ENCODE measurements around the gene BLVRB. TPM values are rescaled to one million over a fixed set of nuclear protein-coding genes. Genes with fewer than 3 reads are reported as not detected.
A peak's percentile ranks its signal among the peaks of the same experiment; 100 is the strongest.

Gene BLVRB
- total and polyA plus RNA-seq, 9 of the 15 experiments (the other 6 are each of a cell fraction or from before 2014, with no cell fraction given) = 81.1 to 749 (median 331) TPM

DNA sequence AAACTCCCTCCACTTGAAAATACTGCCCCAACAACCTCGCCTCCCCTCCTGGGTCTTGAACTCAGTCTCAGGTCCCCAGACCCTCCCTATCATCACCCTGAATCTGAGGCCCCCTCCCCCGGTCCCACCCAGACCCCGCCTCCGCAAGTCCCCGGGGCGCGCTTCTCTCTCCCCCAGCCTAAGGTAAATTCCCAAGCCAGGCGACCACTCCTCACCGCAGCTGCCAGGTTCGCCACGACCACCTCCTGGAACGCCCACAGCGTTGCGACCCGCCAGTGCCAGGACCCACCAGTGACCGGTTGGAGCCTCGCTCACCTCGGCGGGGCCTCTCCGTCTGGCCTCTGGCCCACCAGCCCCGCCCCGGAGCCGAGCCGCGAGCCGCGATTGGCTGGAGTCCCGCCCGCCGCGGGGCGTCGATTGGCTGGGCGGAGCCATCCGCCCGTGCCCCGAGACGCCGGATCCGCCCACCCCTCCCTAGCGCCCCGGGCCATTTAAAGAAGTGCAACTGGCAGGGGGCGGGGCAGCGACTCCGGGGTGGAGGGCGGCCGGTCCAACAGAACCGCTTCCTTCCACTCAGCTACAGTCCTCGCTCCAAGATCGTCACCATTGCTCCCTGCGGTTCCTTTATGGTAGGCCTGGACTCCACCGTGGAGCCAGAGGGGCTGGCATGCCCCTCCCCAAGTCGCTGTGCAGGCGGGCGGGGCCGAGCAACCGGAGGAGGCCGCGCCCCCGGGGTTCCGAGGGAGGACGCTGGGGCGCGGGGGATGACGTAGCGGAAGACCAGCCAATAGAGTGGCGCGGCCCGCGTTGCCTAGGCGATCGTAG, 21.3 kb downstream of the BLVRB start, which contains the start of gene SERTAD3 (continued):
- TF ChIP-seq, protein P1, sequence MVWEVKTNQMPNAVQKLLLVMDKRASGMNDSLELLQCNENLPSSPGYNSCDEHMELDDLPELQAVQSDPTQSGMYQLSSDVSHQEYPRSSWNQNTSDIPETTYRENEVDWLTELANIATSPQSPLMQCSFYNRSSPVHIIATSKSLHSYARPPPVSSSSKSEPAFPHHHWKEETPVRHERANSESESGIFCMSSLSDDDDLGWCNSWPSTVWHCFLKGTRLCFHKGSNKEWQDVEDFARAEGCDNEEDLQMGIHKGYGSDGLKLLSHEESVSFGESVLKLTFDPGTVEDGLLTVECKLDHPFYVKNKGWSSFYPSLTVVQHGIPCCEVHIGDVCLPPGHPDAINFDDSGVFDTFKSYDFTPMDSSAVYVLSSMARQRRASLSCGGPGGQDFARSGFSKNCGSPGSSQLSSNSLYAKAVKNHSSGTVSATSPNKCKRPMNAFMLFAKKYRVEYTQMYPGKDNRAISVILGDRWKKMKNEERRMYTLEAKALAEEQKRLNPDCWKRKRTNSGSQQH (CRISPR knock-in tag; IDR thresholded peaks at IDR 0.05) = no peak
- no peak for TF ChIP-seq NUFIP1 (IDR thresholded peaks at IDR 0.05; ENCODE audit: partially characterized antibody)
- no peak for TF ChIP-seq NCOA4 (IDR thresholded peaks at IDR 0.05; ENCODE audit: partially characterized antibody)
- no peak for TF ChIP-seq ELF4 (CRISPR knock-in tag; IDR thresholded peaks at IDR 0.05)
- no peak for TF ChIP-seq RBM39 (optimal IDR thresholded peaks at IDR 0.05; ENCODE audit: low read depth, low read length)
- TF ChIP-seq EP400 (IDR thresholded peaks at IDR 0.05) = peak; percentile 33; the same call in 1 of the 2 replicates
- no peak for TF ChIP-seq ZBTB1 (CRISPR knock-in tag; IDR thresholded peaks at IDR 0.05; ENCODE audit: borderline replicate concordance, low read depth)
- TF ChIP-seq ZFPM2 (CRISPR knock-in tag; IDR thresholded peaks at IDR 0.05) = no peak
- TF ChIP-seq BCLAF1 (IDR thresholded peaks at IDR 0.05; ENCODE audit: borderline replicate concordance in 1 of 2, control insufficient read depth in 1 of 2, low read depth in 2 of 2, low read length in 1 of 2) = no peak
- no peak for TF ChIP-seq ATF6 (CRISPR knock-in tag; IDR thresholded peaks at IDR 0.05)
- no peak for TF ChIP-seq NFRKB (IDR thresholded peaks at IDR 0.05; ENCODE audit: low read depth)
- peak; percentile 69; the same call in 1 of the 2 replicates for TF ChIP-seq MTA1 (IDR thresholded peaks at IDR 0.05; ENCODE audit: borderline replicate concordance)
- no peak for TF ChIP-seq ATF2 (CRISPR knock-in tag; IDR thresholded peaks at IDR 0.05)
- TF ChIP-seq SRSF9 (IDR thresholded peaks at IDR 0.05; ENCODE audit: borderline replicate concordance, low read depth, low read length) = no peak
- no peak for TF ChIP-seq CBFB (CRISPR knock-in tag; IDR thresholded peaks at IDR 0.05)
- no peak for TF ChIP-seq SOX6 (IDR thresholded peaks at IDR 0.05)
- no peak for TF ChIP-seq WHSC1 (IDR thresholded peaks at IDR 0.05; ENCODE audit: low read length)
- TF ChIP-seq HDGF (IDR thresholded peaks at IDR 0.05) = no peak
- peak; percentile 91 for TF ChIP-seq CREB1 (IDR thresholded peaks at IDR 0.05)
- TF ChIP-seq CREB1 (CRISPR knock-in tag; IDR thresholded peaks at IDR 0.05) = peak; percentile 90
- no peak for TF ChIP-seq HNRNPL (IDR thresholded peaks at IDR 0.05; ENCODE audit: low read depth, low read length)
- TF ChIP-seq ILF3 (IDR thresholded peaks at IDR 0.05; ENCODE audit: borderline replicate concordance) = no peak

Data from K562 (cell line).